Caco-2 (cell line): ENCODE results near the gene EMD. TPM values are rescaled to one million over a fixed set of nuclear protein-coding genes. Genes with fewer than 3 reads are reported as not detected.
A peak's percentile ranks its signal among the peaks of the same experiment; 100 is the strongest.

Experiments
- BruUV-seq: library from RNA; stranded (reverse); fragments of 400-500 nt; replicated peaks from 2 replicates; lab custom pipeline; 2021; lab: Mats Ljungman, UMichigan
- CTCF ChIA-PET: fragments of 300-600 bp; sonication (Branson Sonifier 250); formaldehyde crosslinking; loops from one replicate; lab custom pipeline; 2022; ENCODE audit warnings: antibody characterized with exemption; lab: Charles Lee
- POLR2A ChIA-PET: fragments of 300-600 bp; sonication (Branson Sonifier 250); formaldehyde crosslinking; loops from one replicate; lab custom pipeline; 2022; ENCODE audit warnings: antibody characterized with exemption; lab: Charles Lee
- DNase-seq, 2 experiments: peaks; one replicate each; pipeline versions ENCODE4 v3.0.0 to v3.0.0-alpha.2; 2020 to 2022
- H3K27me3 ChIP-seq: replicated peaks from 2 replicates; pipeline ENCODE4 v1.6.0; 2011; ENCODE audit warnings: low read length; ENCODE audit not compliant: control insufficient read depth, insufficient read depth
- H3K36me3 ChIP-seq: 2 replicates; pipeline ENCODE4 v1.5.1; 2011; ENCODE audit warnings: low read length; ENCODE audit not compliant: control insufficient read depth, insufficient read depth
- H3K4me1 ChIP-seq: fragments of 250-450 bp; sonication (Bioruptor Pico); 2 replicates; pipeline ENCODE4 v1.5.1; 2020; ENCODE audit warnings: mild to moderate bottlenecking
- H3K4me3 ChIP-seq: 2 replicates; pipeline ENCODE4 v1.5.1; 2011; ENCODE audit warnings: low read depth, mild to moderate bottlenecking, control low read depth, low read length
- H3K9me3 ChIP-seq: fragments of 250-450 bp; sonication (Bioruptor Pico); 2 replicates; pipeline ENCODE4 v1.5.1; 2020; ENCODE audit warnings: mild to moderate bottlenecking, moderate library complexity
- H3K27ac Mint-ChIP-seq: one replicate; pipeline ENCODE4 v1.8.0; 2022; ENCODE audit warnings: mixed read lengths; ENCODE audit not compliant: unreplicated experiment
- H3K27me3 Mint-ChIP-seq: one replicate; pipeline ENCODE4 v1.8.0; 2022; ENCODE audit warnings: mixed read lengths; ENCODE audit not compliant: insufficient read depth, unreplicated experiment
- H3K36me3 Mint-ChIP-seq: one replicate; pipeline ENCODE4 v1.8.0; 2022; ENCODE audit warnings: mild to moderate bottlenecking, mixed read lengths; ENCODE audit not compliant: insufficient read depth, unreplicated experiment
- H3K4me1 Mint-ChIP-seq: one replicate; pipeline ENCODE4 v1.8.0; 2022; ENCODE audit warnings: low read depth, mixed read lengths; ENCODE audit not compliant: unreplicated experiment
- H3K4me3 Mint-ChIP-seq: one replicate; pipeline ENCODE4 v1.8.0; 2022; ENCODE audit warnings: mild to moderate bottlenecking, moderate library complexity, mixed read lengths; ENCODE audit not compliant: unreplicated experiment
- H3K9me3 Mint-ChIP-seq: one replicate; pipeline ENCODE4 v1.8.0; 2022; ENCODE audit warnings: mixed read lengths; ENCODE audit not compliant: unreplicated experiment
- intact Hi-C: fragments of 100-400 bp; cut with micrococcal nuclease; formaldehyde crosslinking; loops from one replicate; pipeline ENCODE4 v1.10.0; 2022; ENCODE audit not compliant: unreplicated experiment
- total RNA-seq: library from RNA; stranded (reverse); gene quantifications from 2 replicates; pipeline ENCODE4 v1.2.3, GENCODE V29; 2022
- TF ChIP-seq, protein P1 (sequence below), 2 experiments: fragments of 200-600 bp in 1 of 2; IDR thresholded peaks; 1 replicate in 1 of 2; 2 replicates in 1 of 2; pipeline versions ENCODE4 v1.5.1 to v1.8.0; 2011 to 2022; ENCODE audit warnings: antibody characterized with exemption in 1 of 2, control low read depth in 1 of 2, inconsistent platforms in 1 of 2, low read depth in 1 of 2, low read length in 1 of 2, mild to moderate bottlenecking in 1 of 2, moderate library complexity in 1 of 2; ENCODE audit not compliant: insufficient read depth in 1 of 2, severe bottlenecking in 1 of 2, unreplicated experiment in 1 of 2

Gene EMD
- total RNA-seq, 1 experiment from 2014 or later, result 70.1 TPM

GRCh38 chrX:154396973-154397887, 18.1 kb downstream of the EMD start:
- DNase-seq, result peak; percentile 75 to 76
- TF ChIP-seq, protein P1, sequence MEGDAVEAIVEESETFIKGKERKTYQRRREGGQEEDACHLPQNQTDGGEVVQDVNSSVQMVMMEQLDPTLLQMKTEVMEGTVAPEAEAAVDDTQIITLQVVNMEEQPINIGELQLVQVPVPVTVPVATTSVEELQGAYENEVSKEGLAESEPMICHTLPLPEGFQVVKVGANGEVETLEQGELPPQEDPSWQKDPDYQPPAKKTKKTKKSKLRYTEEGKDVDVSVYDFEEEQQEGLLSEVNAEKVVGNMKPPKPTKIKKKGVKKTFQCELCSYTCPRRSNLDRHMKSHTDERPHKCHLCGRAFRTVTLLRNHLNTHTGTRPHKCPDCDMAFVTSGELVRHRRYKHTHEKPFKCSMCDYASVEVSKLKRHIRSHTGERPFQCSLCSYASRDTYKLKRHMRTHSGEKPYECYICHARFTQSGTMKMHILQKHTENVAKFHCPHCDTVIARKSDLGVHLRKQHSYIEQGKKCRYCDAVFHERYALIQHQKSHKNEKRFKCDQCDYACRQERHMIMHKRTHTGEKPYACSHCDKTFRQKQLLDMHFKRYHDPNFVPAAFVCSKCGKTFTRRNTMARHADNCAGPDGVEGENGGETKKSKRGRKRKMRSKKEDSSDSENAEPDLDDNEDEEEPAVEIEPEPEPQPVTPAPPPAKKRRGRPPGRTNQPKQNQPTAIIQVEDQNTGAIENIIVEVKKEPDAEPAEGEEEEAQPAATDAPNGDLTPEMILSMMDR (IDR thresholded peaks at IDR 0.05; ENCODE audit: insufficient read depth in 1 of 2, low read depth in 1 of 2, low read length in 1 of 2, severe bottlenecking in 1 of 2, unreplicated experiment in 1 of 2), result no peak
- Histone ChIP-seq H3K27me3 (no peaks in the 10 kb centered on the region), H3K36me3 (peaks cover 5% of the 10 kb centered on the region), H3K4me1 (peaks cover 21% of the 10 kb centered on the region), H3K9me3 (no peaks in the 10 kb centered on the region), H3K4me3 (peak overlapping the region; percentile 76)
- ChIA-PET POLR2A (interaction anchor here (0.6 to 1.5 kb wide), 9 partner anchors 13 to 128 kb away, joined by 3 to 12 read pairs (median 4); partner anchors contain the start of genes EMD, PLXNA3 and SLC10A3), CTCF (interaction anchor here (1.4 kb wide), 1 partner anchor 24 kb away, joined by 6 read pairs; no protein-coding TSS in a partner anchor)
- peak overlapping the region; percentile 100 for H3K27ac Mint-ChIP-seq
- H3K9me3 Mint-ChIP-seq, result no peaks in the 10 kb centered on the region
- intact Hi-C loops, result no loop called here
- H3K27me3 Mint-ChIP-seq, result no peaks in the 10 kb centered on the region
- peaks cover 46% of the 10 kb centered on the region for H3K36me3 Mint-ChIP-seq
- H3K4me3 Mint-ChIP-seq, result peak overlapping the region; percentile 97
- H3K4me1 Mint-ChIP-seq, result peaks cover 8% of the 10 kb centered on the region
- BruUV-seq, result TSS peak; percentile 63

- H3K9me3 ChIP-seq, result no peaks in the 10 kb centered on the region
- peaks cover 8% of the 10 kb centered on the region for H3K4me1 Mint-ChIP-seq
- TF ChIP-seq, protein P1 (IDR thresholded peaks at IDR 0.05; ENCODE audit: insufficient read depth in 1 of 2, low read depth in 1 of 2, low read length in 1 of 2, severe bottlenecking in 1 of 2, unreplicated experiment in 1 of 2), result no peak
- H3K36me3 Mint-ChIP-seq, result peaks cover 55% of the 10 kb centered on the region
- ChIA-PET POLR2A (interaction anchor here (0.6 to 1.5 kb wide), 9 partner anchors 12 to 127 kb away, joined by 3 to 12 read pairs (median 4); partner anchors contain the start of genes EMD, PLXNA3 and SLC10A3), CTCF (interaction anchor here (0.8 to 1.4 kb wide), 2 partner anchors 25 kb away, joined by 3 to 6 read pairs; no protein-coding TSS in a partner anchor)
- intact Hi-C loops, result no loop called here
- peak within 1 kb of the TSS; percentile 97 for H3K4me3 Mint-ChIP-seq
- H3K9me3 Mint-ChIP-seq, result no peaks in the 10 kb centered on the region
- no peaks in the 10 kb centered on the region for H3K27me3 ChIP-seq
- peaks cover 21% of the 10 kb centered on the region for H3K4me1 ChIP-seq
- peak within 1 kb of the TSS; percentile 76 for H3K4me3 ChIP-seq
- H3K27ac Mint-ChIP-seq, result peak within 1 kb of the TSS; percentile 100
- H3K27me3 Mint-ChIP-seq, result no peaks in the 10 kb centered on the region
- BruUV-seq, result no TSS peak
- peaks cover 5% of the 10 kb centered on the region for H3K36me3 ChIP-seq
- DNase-seq, result peak; percentile 95 to 96
Measured at GRCh38 chrX:154397888-154398667, 19.0 kb downstream of the EMD start, which contains the start of gene RPL10. RPL10 (plus strand) TSS chrX:154398377; CDS start chrX:154398520, 143 bp downstream.
